Liver (tissue), 9 donors: ENCODE data around the gene SAT1. TPM values are rescaled to one million over a fixed set of nuclear protein-coding genes. Genes with fewer than 3 reads are reported as not detected.
A peak's percentile ranks its signal among the peaks of the same experiment; 100 is the strongest.

ENCODE experiments used
- DNase-seq: peaks from one replicate; pipeline ENCODE4 v3.0.0-alpha.2; 2017; ENCODE audit warnings: low spot score
- H3K27ac ChIP-seq, 2 donors: one replicate each; pipeline ENCODE4 v1.7.0; 2013; ENCODE audit warnings: inconsistent platforms in 2 of 2, low read length in 2 of 2, control low read depth in 1 of 2, low read depth in 1 of 2, mild to moderate bottlenecking in 1 of 2
- H3K27me3 ChIP-seq, 4 donors: one replicate each; pipeline versions ENCODE4 v1.6.1 to v1.7.0; 2013; ENCODE audit warnings: low read length in 3 of 4, inconsistent platforms in 1 of 4, mild to moderate bottlenecking in 1 of 4, moderate library complexity in 1 of 4; ENCODE audit not compliant: control insufficient read depth in 4 of 4, insufficient read depth in 4 of 4
- H3K36me3 ChIP-seq, 4 donors: one replicate each; pipeline versions ENCODE4 v1.6.1 to v1.7.0; 2013; ENCODE audit warnings: low read length in 3 of 4, mild to moderate bottlenecking in 3 of 4, low read depth in 1 of 4, moderate library complexity in 1 of 4; ENCODE audit not compliant: control insufficient read depth in 4 of 4, insufficient read depth in 3 of 4
- H3K4me1 ChIP-seq, 4 donors: one replicate each; pipeline versions ENCODE4 v1.6.1 to v1.7.0; 2013; ENCODE audit warnings: low read length in 3 of 4, mild to moderate bottlenecking in 3 of 4, moderate library complexity in 1 of 4; ENCODE audit not compliant: control insufficient read depth in 4 of 4, insufficient read depth in 4 of 4
- H3K4me3 ChIP-seq, 3 donors: one replicate each; pipeline versions ENCODE4 v1.6.1 to v1.7.0; 2013; ENCODE audit warnings: low read length in 3 of 3, control low read depth in 1 of 3, low read depth in 1 of 3, mild to moderate bottlenecking in 1 of 3
- H3K9ac ChIP-seq, 2 donors: one replicate each; pipeline ENCODE4 v1.7.0; 2013; ENCODE audit warnings: low read length in 2 of 2, mild to moderate bottlenecking in 2 of 2, moderate library complexity in 2 of 2, control low read depth in 1 of 2, low read depth in 1 of 2
- H3K9me3 ChIP-seq, 4 donors: one replicate each; pipeline versions ENCODE4 v1.6.1 to v1.7.0; 2013; ENCODE audit warnings: low read length in 3 of 4; ENCODE audit not compliant: control insufficient read depth in 4 of 4
- EGR1 ChIP-seq, 2 donors: IDR thresholded peaks; 2 replicates each; pipeline ENCODE4 v1.6.1; 2016 to 2018; ENCODE audit warnings: antibody characterized with exemption in 2 of 2, low read depth in 2 of 2
- FOXA1 ChIP-seq: IDR thresholded peaks from 2 replicates; pipeline ENCODE4 v1.6.1; 2016; ENCODE audit warnings: antibody characterized with exemption
- FOXA2 ChIP-seq: IDR thresholded peaks from 2 replicates; pipeline ENCODE4 v1.6.1; 2016; ENCODE audit warnings: antibody characterized with exemption
- GABPA ChIP-seq, 2 donors: IDR thresholded peaks in 1 of 2; conservative IDR thresholded peaks in 1 of 2; 2 replicates each; pipeline ENCODE4 v1.6.1; 2016; ENCODE audit warnings: antibody characterized with exemption in 2 of 2, mild to moderate bottlenecking in 1 of 2, moderate library complexity in 1 of 2
- HNF4A ChIP-seq, 2 donors: conservative IDR thresholded peaks; 2 replicates each; pipeline ENCODE4 v1.6.1; 2016; ENCODE audit warnings: antibody characterized with exemption in 2 of 2, mild to moderate bottlenecking in 2 of 2
- HNF4G ChIP-seq: IDR thresholded peaks from 2 replicates; pipeline ENCODE4 v1.6.1; 2016; ENCODE audit warnings: antibody characterized with exemption
- JUND ChIP-seq, 2 donors: IDR thresholded peaks; 2 replicates each; pipeline ENCODE4 v1.6.1; 2016; ENCODE audit warnings: antibody characterized with exemption in 2 of 2
- NR2F2 ChIP-seq: IDR thresholded peaks from 2 replicates; pipeline ENCODE4 v1.6.1; 2016; ENCODE audit warnings: antibody characterized with exemption
- RAD21 ChIP-seq, 2 donors: IDR thresholded peaks; 2 replicates each; pipeline ENCODE4 v1.6.1; 2016; ENCODE audit warnings: antibody characterized with exemption in 2 of 2, mild to moderate bottlenecking in 2 of 2
- RXRA ChIP-seq, 2 donors: IDR thresholded peaks; 2 replicates each; pipeline ENCODE4 v1.6.1; 2017 to 2018; ENCODE audit warnings: antibody characterized with exemption in 2 of 2, mild to moderate bottlenecking in 1 of 2
- TAF1 ChIP-seq: conservative IDR thresholded peaks from 2 replicates; pipeline ENCODE4 v1.6.1; 2016; ENCODE audit warnings: antibody characterized with exemption, mild to moderate bottlenecking
- YY1 ChIP-seq: IDR thresholded peaks from 2 replicates; pipeline ENCODE4 v1.6.1; 2016; ENCODE audit warnings: antibody characterized with exemption, mild to moderate bottlenecking
- WGBS: extraction: QIAGEN DNeasy Blood & Tissue Kit; methylation state at CpG from one replicate; pipeline ENCODE4 v1.1.7; 2013; 5-methylcytosine and 5-hydroxymethylcytosine counted together
- polyA plus RNA-seq, 2 donors: library from polyadenylated mRNA; stranded (reverse) in 1 of 2; unstranded in 1 of 2; fragments of 200-250 nt in 1 of 2; fragments of >200 nt in 1 of 2; fragmentation: Nextera tagmentation in 1 of 2; extraction: Ambion mirVana in 1 of 2; gene quantifications; one replicate each; pipeline versions ENCODE4 v1.2.1 to v1.2.3, GENCODE V29; 2013 to 2015
- total RNA-seq, 2 donors: library from RNA; depleted of rRNA; stranded (reverse); fragments of >200 nt; gene quantifications; one replicate each; pipeline ENCODE4 v1.2.3, GENCODE V29; 2014
- TF ChIP-seq, protein P1 (sequence below): IDR thresholded peaks from 2 replicates; pipeline ENCODE4 v1.6.1; 2016; ENCODE audit warnings: antibody characterized with exemption
- TF ChIP-seq, protein P2 (sequence below): IDR thresholded peaks from 2 replicates; pipeline ENCODE4 v1.6.1; 2016; ENCODE audit warnings: antibody characterized with exemption, mild to moderate bottlenecking
- TF ChIP-seq, protein P3 (sequence below): fragments of 150-350 bp; IDR thresholded peaks from 2 replicates; pipeline ENCODE4 v1.5.1; 2017; ENCODE audit warnings: improper control_type of control experiment, low read depth, low read length; ENCODE audit not compliant: missing input control
- TF ChIP-seq, protein P4 (sequence below): IDR thresholded peaks from 2 replicates; pipeline ENCODE4 v1.6.1; 2016; ENCODE audit warnings: antibody characterized with exemption
- TF ChIP-seq, protein P5 (sequence below): IDR thresholded peaks from 2 replicates; pipeline ENCODE4 v1.6.1; 2016; ENCODE audit warnings: antibody characterized with exemption
- donor health status: healthy.
- donor health status: healthy.
- donor health status: healthy.
- donor health status: healthy.
- donor health status: healthy.

Gene SAT1
- total and polyA plus RNA-seq, 4 donors: 105 to 780 (median 296) TPM

DNA sequence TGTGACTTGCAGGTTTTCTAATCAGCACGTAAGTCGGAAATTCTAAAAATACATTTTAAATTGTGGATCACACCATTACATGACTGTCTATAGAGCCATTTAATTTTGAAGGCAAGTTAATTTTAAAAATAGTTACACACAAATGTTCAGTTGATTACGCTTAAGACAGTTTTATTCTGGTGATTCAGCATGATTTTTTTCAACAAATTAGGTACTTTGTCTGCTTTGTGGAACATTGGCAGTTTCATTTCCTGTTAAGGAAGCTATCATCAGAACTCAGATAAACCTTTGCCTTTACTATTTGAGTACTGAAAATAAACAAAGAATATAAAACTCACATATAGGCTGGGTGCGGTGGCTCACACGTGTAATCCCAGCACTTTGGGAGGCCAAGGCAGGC is 19.5 kb downstream of the SAT1 start:
- no peaks in the 10 kb centered on the region for H3K27me3 ChIP-seq
- no peaks in the 10 kb centered on the region for H3K9me3 ChIP-seq
- H3K27ac ChIP-seq: no peak overlapping the region
- no peak overlapping the region for H3K9ac ChIP-seq
- H3K36me3 ChIP-seq: no peaks in the 10 kb centered on the region
- H3K4me3 ChIP-seq: no peak overlapping the region
- no peak for DNase-seq
- no peak for TF ChIP-seq TAF1
- no peak for TF ChIP-seq JUND (IDR thresholded peaks at IDR 0.05)
- peaks cover 0 to 4% (median 0%) of the 10 kb centered on the region in 4 donors for H3K4me1 ChIP-seq
- WGBS: 69% methylated on average over 5 of the region's 5 CpGs

DNA sequence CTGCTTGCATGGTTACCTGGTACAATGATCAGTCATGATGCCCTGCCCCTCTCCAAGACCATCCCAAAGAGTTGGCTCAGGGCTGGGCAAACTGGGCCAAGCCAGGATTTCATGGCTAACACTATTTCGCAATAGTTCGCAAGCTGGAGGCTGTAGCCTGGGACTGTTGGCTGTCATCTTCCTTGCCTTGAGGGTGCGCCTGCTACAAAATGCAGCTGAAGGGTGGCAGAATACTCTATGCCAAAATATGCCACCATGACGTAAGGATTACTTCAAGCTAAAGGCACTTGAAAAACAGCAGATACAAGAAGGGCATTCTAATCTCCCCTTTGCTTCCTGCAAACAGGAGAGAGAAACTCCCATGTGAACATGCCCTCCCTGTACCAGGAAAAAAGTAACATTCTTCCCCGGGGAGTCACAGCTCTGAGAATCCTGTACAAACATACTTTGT is 21.0 kb downstream of the SAT1 start:
- Histone ChIP-seq H3K9ac (no peak overlapping the region), H3K27ac (peak overlapping the region in 1 of 2 donors; percentile 25), H3K4me1 (peaks cover 0 to 4% (median 0%) of the 10 kb centered on the region in 4 donors), H3K36me3 (no peaks in the 10 kb centered on the region), H3K9me3 (no peaks in the 10 kb centered on the region), H3K27me3 (no peaks in the 10 kb centered on the region), H3K4me3 (no peak overlapping the region)
- DNase-seq: no peak
- no peak for TF ChIP-seq JUND (IDR thresholded peaks at IDR 0.05)
- TF ChIP-seq, protein P1, sequence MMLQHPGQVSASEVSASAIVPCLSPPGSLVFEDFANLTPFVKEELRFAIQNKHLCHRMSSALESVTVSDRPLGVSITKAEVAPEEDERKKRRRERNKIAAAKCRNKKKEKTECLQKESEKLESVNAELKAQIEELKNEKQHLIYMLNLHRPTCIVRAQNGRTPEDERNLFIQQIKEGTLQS: no peak
- 37% methylated on average over 5 of the region's 5 CpGs for WGBS

DNA sequence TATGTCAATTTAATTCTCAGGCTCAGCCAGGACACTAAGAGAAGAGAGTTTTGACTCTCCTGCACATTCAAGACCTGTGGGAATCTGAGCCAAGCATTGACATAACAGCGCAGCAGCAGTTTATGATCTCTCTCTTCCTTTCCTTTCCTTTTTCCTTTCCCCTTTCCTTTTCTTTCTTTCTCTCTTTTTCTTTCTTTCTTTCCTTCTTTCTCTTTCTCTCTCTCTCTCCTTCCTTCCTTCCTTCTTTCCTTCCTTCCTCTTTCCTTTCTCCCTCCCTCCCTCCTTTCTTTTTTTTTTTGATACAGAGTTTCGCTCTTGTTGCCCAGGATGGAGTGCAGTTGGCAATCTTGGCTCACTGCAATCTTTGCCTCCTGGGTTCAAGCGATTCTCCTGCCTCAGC is 21.6 kb downstream of the SAT1 start:
- no peaks in the 10 kb centered on the region for H3K9me3 ChIP-seq
- no peaks in the 10 kb centered on the region for H3K36me3 ChIP-seq
- WGBS: 85% methylated on average over 3 of the region's 3 CpGs
- H3K4me3 ChIP-seq: no peak overlapping the region
- DNase-seq: no peak
- H3K27me3 ChIP-seq: no peaks in the 10 kb centered on the region
- peaks cover 0 to 4% (median 0%) of the 10 kb centered on the region in 4 donors for H3K4me1 ChIP-seq
- no peak overlapping the region for H3K9ac ChIP-seq
- no peak for TF ChIP-seq FOXA1
- TF ChIP-seq JUND (IDR thresholded peaks at IDR 0.05): no peak
- TF ChIP-seq GABPA (IDR thresholded peaks at IDR 0.05 in 1 of 2, conservative IDR thresholded peaks at IDR 0.05 in 1 of 2): no peak
- no peak for TF ChIP-seq RXRA (IDR thresholded peaks at IDR 0.05)
- no peak for TF ChIP-seq YY1
- no peak for TF ChIP-seq FOXA2
- TF ChIP-seq, protein P1: no peak
- TF ChIP-seq HNF4G: no peak
- no peak for TF ChIP-seq NR2F2
- no peak for TF ChIP-seq TAF1
- TF ChIP-seq HNF4A (conservative IDR thresholded peaks at IDR 0.05): no peak
- TF ChIP-seq, protein P2, sequence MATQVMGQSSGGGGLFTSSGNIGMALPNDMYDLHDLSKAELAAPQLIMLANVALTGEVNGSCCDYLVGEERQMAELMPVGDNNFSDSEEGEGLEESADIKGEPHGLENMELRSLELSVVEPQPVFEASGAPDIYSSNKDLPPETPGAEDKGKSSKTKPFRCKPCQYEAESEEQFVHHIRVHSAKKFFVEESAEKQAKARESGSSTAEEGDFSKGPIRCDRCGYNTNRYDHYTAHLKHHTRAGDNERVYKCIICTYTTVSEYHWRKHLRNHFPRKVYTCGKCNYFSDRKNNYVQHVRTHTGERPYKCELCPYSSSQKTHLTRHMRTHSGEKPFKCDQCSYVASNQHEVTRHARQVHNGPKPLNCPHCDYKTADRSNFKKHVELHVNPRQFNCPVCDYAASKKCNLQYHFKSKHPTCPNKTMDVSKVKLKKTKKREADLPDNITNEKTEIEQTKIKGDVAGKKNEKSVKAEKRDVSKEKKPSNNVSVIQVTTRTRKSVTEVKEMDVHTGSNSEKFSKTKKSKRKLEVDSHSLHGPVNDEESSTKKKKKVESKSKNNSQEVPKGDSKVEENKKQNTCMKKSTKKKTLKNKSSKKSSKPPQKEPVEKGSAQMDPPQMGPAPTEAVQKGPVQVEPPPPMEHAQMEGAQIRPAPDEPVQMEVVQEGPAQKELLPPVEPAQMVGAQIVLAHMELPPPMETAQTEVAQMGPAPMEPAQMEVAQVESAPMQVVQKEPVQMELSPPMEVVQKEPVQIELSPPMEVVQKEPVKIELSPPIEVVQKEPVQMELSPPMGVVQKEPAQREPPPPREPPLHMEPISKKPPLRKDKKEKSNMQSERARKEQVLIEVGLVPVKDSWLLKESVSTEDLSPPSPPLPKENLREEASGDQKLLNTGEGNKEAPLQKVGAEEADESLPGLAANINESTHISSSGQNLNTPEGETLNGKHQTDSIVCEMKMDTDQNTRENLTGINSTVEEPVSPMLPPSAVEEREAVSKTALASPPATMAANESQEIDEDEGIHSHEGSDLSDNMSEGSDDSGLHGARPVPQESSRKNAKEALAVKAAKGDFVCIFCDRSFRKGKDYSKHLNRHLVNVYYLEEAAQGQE: no peak
- TF ChIP-seq, protein P3, sequence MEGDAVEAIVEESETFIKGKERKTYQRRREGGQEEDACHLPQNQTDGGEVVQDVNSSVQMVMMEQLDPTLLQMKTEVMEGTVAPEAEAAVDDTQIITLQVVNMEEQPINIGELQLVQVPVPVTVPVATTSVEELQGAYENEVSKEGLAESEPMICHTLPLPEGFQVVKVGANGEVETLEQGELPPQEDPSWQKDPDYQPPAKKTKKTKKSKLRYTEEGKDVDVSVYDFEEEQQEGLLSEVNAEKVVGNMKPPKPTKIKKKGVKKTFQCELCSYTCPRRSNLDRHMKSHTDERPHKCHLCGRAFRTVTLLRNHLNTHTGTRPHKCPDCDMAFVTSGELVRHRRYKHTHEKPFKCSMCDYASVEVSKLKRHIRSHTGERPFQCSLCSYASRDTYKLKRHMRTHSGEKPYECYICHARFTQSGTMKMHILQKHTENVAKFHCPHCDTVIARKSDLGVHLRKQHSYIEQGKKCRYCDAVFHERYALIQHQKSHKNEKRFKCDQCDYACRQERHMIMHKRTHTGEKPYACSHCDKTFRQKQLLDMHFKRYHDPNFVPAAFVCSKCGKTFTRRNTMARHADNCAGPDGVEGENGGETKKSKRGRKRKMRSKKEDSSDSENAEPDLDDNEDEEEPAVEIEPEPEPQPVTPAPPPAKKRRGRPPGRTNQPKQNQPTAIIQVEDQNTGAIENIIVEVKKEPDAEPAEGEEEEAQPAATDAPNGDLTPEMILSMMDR: no peak
- TF ChIP-seq, protein P4, sequence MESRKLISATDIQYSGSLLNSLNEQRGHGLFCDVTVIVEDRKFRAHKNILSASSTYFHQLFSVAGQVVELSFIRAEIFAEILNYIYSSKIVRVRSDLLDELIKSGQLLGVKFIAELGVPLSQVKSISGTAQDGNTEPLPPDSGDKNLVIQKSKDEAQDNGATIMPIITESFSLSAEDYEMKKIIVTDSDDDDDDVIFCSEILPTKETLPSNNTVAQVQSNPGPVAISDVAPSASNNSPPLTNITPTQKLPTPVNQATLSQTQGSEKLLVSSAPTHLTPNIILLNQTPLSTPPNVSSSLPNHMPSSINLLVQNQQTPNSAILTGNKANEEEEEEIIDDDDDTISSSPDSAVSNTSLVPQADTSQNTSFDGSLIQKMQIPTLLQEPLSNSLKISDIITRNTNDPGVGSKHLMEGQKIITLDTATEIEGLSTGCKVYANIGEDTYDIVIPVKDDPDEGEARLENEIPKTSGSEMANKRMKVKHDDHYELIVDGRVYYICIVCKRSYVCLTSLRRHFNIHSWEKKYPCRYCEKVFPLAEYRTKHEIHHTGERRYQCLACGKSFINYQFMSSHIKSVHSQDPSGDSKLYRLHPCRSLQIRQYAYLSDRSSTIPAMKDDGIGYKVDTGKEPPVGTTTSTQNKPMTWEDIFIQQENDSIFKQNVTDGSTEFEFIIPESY: no peak
- TF ChIP-seq, protein P5, sequence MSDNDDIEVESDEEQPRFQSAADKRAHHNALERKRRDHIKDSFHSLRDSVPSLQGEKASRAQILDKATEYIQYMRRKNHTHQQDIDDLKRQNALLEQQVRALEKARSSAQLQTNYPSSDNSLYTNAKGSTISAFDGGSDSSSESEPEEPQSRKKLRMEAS: no peak
- no peak for TF ChIP-seq RAD21 (IDR thresholded peaks at IDR 0.05)
- TF ChIP-seq EGR1 (IDR thresholded peaks at IDR 0.05; ENCODE audit: low read depth in 2 of 2): no peak
- no peak overlapping the region for H3K27ac ChIP-seq
